ENCODE data around the gene TSPAN31.

TSPAN31 gene

GRCh38 chr12:57752668-57753000 is 7.8 kb downstream of the TSPAN31 start:
- no peak for DNase-seq

- no peak for DNase-seq
These were observed 9.0 kb downstream of the TSPAN31 start for GRCh38 chr12:57753756-57754337.

- peak in 4 of 14 donors; percentile 26 to 68 (median 30) for DNase-seq
These were observed 9.8 kb downstream of the TSPAN31 start, which contains the start of gene MARCHF9 for GRCh38 chr12:57754411-57755193. TSS of gene MARCHF9 (plus strand) at chr12:57755103. CDS start at chr12:57755529, 426 bp downstream.

GRCh38 chr12:57755194-57755453 is 10.3 kb downstream of the TSPAN31 start:
- peak in 1 of 14 donors; percentile 49 for DNase-seq

- DNase-seq = no peak
These were observed 10.9 kb downstream of the TSPAN31 start for GRCh38 chr12:57755454-57756372.

GRCh38 chr12:57756406-57757341 is 11.8 kb downstream of the TSPAN31 start:
- DNase-seq = peak in 2 of 14 donors; percentile 3 to 10

GRCh38 chr12:57757771-57758170 is 12.9 kb downstream of the TSPAN31 start:
- DNase-seq = no peak

- DNase-seq = no peak
These were observed 13.9 kb downstream of the TSPAN31 start for GRCh38 chr12:57758552-57759359.

- no peak for DNase-seq
These were observed 14.6 kb downstream of the TSPAN31 start for GRCh38 chr12:57759360-57759980.

GRCh38 chr12:57760347-57760982 is 15.6 kb downstream of the TSPAN31 start:
- no peak for DNase-seq

GRCh38 chr12:57761391-57761998 is 16.7 kb downstream of the TSPAN31 start:
- no peak for DNase-seq

- DNase-seq = no peak
These were observed 17.6 kb downstream of the TSPAN31 start for GRCh38 chr12:57762463-57762862.

GRCh38 chr12:57763881-57764661 is 19.2 kb downstream of the TSPAN31 start:
- DNase-seq = no peak

- DNase-seq = no peak
These were observed 19.8 kb downstream of the TSPAN31 start for GRCh38 chr12:57764662-57765002.

- DNase-seq = no peak
These were observed 20.3 kb downstream of the TSPAN31 start for GRCh38 chr12:57765003-57765697.

- DNase-seq = no peak
These were observed 21.0 kb downstream of the TSPAN31 start for GRCh38 chr12:57765698-57766463.

GRCh38 chr12:57766464-57767304 is 21.8 kb downstream of the TSPAN31 start, which contains the start of gene CYP27B1:
TSS of gene CYP27B1 (minus strand) at chr12:57767078. CDS start at chr12:57767041, 37 bp downstream.
- no peak for DNase-seq

Data from C1 segment of cervical spinal cord (tissue), 14 donors.